H1 (cell line): ENCODE data around the gene FOSL1.

ENCODE experiments used
- EP300 ChIP-seq, 2 experiments: IDR thresholded peaks; 1 replicate in 1 of 2; 2 replicates in 1 of 2; pipeline ENCODE4 v1.6.1; 2011 to 2012; ENCODE audit warnings: low read depth in 2 of 2, low read length in 2 of 2, mild to moderate bottlenecking in 2 of 2, borderline replicate concordance in 1 of 2, inconsistent platforms in 1 of 2, moderate library complexity in 1 of 2
- JUND ChIP-seq: IDR thresholded peaks from 2 replicates; pipeline ENCODE4 v1.6.1; 2011; ENCODE audit warnings: mild to moderate bottlenecking, improper control_type of control experiment, low read length
- KDM5A ChIP-seq: fragments of 200-600 bp; IDR thresholded peaks from 2 replicates; pipeline ENCODE4 v1.7.1; 2012; ENCODE audit warnings: mild to moderate bottlenecking, low read length, inconsistent platforms, mixed read lengths
- POLR2A ChIP-seq, 2 experiments: IDR thresholded peaks; 1 replicate in 1 of 2; 2 replicates in 1 of 2; pipeline ENCODE4 v1.6.1; 2011; ENCODE audit warnings: low read depth in 2 of 2, low read length in 2 of 2, mild to moderate bottlenecking in 2 of 2; ENCODE audit errors: control extremely low read depth in 1 of 2
- RAD21 ChIP-seq, 2 experiments: IDR thresholded peaks in 1 of 2; conservative IDR thresholded peaks in 1 of 2; 2 replicates each; pipeline ENCODE4 v1.6.1; 2011; ENCODE audit warnings: low read depth in 2 of 2, low read length in 2 of 2, improper control_type of control experiment in 1 of 2, inconsistent platforms in 1 of 2, mild to moderate bottlenecking in 1 of 2, moderate library complexity in 1 of 2
- YY1 ChIP-seq: IDR thresholded peaks from 2 replicates; pipeline ENCODE4 v1.6.1; 2011; ENCODE audit warnings: low read depth, mild to moderate bottlenecking, low read length
- TF ChIP-seq, protein P1 (sequence below): IDR thresholded peaks from 2 replicates; pipeline ENCODE4 v1.6.1; 2012; ENCODE audit warnings: low read length, inconsistent platforms
- TF ChIP-seq, protein P2 (sequence below), 3 experiments: IDR thresholded peaks; 1 replicate in 2 of 3; 2 replicates in 1 of 3; pipeline versions ENCODE4 v1.5.1 to v1.6.1; 2011; ENCODE audit warnings: low read length in 3 of 3, mild to moderate bottlenecking in 3 of 3, inconsistent platforms in 2 of 3, low read depth in 1 of 3, moderate library complexity in 1 of 3; ENCODE audit not compliant: insufficient read depth in 1 of 3; ENCODE audit errors: control extremely low read depth in 1 of 3

GRCh38 chr11:65899356-65900124 is 648 bp downstream of the FOSL1 start:
- TF ChIP-seq JUND (no peak), YY1 (no peak), EP300 (IDR thresholded peaks at IDR 0.05; ENCODE audit: borderline replicate concordance in 1 of 2, low read depth in 2 of 2, low read length in 2 of 2) (no peak), RAD21 (IDR thresholded peaks at IDR 0.05 in 1 of 2, conservative IDR thresholded peaks at IDR 0.05 in 1 of 2; ENCODE audit: low read depth in 2 of 2, low read length in 2 of 2) (no peak), KDM5A (no peak), POLR2A (IDR thresholded peaks at IDR 0.05; ENCODE audit: control extremely low read depth in 1 of 2, low read depth in 2 of 2, low read length in 2 of 2) (0 out of 3 replicates have a peak, but pooled peaks of 1 of the 2 experiments have one; percentile 2)
- TF ChIP-seq, protein P1, sequence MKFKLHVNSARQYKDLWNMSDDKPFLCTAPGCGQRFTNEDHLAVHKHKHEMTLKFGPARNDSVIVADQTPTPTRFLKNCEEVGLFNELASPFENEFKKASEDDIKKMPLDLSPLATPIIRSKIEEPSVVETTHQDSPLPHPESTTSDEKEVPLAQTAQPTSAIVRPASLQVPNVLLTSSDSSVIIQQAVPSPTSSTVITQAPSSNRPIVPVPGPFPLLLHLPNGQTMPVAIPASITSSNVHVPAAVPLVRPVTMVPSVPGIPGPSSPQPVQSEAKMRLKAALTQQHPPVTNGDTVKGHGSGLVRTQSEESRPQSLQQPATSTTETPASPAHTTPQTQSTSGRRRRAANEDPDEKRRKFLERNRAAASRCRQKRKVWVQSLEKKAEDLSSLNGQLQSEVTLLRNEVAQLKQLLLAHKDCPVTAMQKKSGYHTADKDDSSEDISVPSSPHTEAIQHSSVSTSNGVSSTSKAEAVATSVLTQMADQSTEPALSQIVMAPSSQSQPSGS, result no peak
- TF ChIP-seq, protein P2, sequence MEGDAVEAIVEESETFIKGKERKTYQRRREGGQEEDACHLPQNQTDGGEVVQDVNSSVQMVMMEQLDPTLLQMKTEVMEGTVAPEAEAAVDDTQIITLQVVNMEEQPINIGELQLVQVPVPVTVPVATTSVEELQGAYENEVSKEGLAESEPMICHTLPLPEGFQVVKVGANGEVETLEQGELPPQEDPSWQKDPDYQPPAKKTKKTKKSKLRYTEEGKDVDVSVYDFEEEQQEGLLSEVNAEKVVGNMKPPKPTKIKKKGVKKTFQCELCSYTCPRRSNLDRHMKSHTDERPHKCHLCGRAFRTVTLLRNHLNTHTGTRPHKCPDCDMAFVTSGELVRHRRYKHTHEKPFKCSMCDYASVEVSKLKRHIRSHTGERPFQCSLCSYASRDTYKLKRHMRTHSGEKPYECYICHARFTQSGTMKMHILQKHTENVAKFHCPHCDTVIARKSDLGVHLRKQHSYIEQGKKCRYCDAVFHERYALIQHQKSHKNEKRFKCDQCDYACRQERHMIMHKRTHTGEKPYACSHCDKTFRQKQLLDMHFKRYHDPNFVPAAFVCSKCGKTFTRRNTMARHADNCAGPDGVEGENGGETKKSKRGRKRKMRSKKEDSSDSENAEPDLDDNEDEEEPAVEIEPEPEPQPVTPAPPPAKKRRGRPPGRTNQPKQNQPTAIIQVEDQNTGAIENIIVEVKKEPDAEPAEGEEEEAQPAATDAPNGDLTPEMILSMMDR (IDR thresholded peaks at IDR 0.05; ENCODE audit: control extremely low read depth in 1 of 3, insufficient read depth in 1 of 3, low read depth in 1 of 3, low read length in 3 of 3), result no peak
